CD8-positive, alpha-beta memory T cell (primary cell): Measurements from ENCODE around the gene AMHR2. TPM values are rescaled to one million over a fixed set of nuclear protein-coding genes. Genes with fewer than 3 reads are reported as not detected.

Source experiments
- CTCF ChIA-PET: fragments of 350-600 bp; sonication (Branson Sonifier 250); formaldehyde crosslinking; loops from one replicate; lab custom pipeline; 2021; ENCODE audit warnings: antibody characterized with exemption; lab: Charles Lee
- POLR2A ChIA-PET: fragments of 350-600 bp; sonication (Branson Sonifier 250); formaldehyde crosslinking; loops from one replicate; lab custom pipeline; 2021; ENCODE audit warnings: antibody characterized with exemption; lab: Charles Lee
- DNase-seq, 5 donors: peaks; one replicate each; pipeline versions ENCODE4 v3.0.0 to v3.0.0-alpha.2; 2020 to 2022; ENCODE audit warnings: mixed read lengths in 1 of 5
- H3K27ac ChIP-seq: one replicate; pipeline ENCODE4 v1.7.0; 2013; ENCODE audit warnings: low read depth, mild to moderate bottlenecking, low read length, moderate library complexity
- H3K27me3 ChIP-seq: 2 replicates; pipeline ENCODE4 v1.7.0; 2013; ENCODE audit warnings: low read length, mild to moderate bottlenecking; ENCODE audit not compliant: insufficient read depth, poor library complexity, severe bottlenecking
- H3K36me3 ChIP-seq: 2 replicates; pipeline ENCODE4 v1.7.0; 2013; ENCODE audit warnings: mild to moderate bottlenecking, low read length, moderate library complexity; ENCODE audit not compliant: insufficient read depth
- H3K4me1 ChIP-seq: 2 replicates; pipeline ENCODE4 v1.7.0; 2013; ENCODE audit warnings: mild to moderate bottlenecking, low read length, moderate library complexity; ENCODE audit not compliant: insufficient read depth
- H3K4me3 ChIP-seq: 2 replicates; pipeline ENCODE4 v1.7.0; 2013; ENCODE audit warnings: mild to moderate bottlenecking, low read length
- H3K9me3 ChIP-seq: 2 replicates; pipeline ENCODE4 v1.7.0; 2013; ENCODE audit warnings: mild to moderate bottlenecking, low read length
- H3K27ac Mint-ChIP-seq, 8 donors: one replicate each; pipeline ENCODE4 v1.8.0; 2020 to 2021; ENCODE audit warnings: mixed read lengths in 8 of 8, mild to moderate bottlenecking in 6 of 8, inconsistent platforms in 3 of 8, moderate library complexity in 3 of 8
- H3K27me3 Mint-ChIP-seq, 2 donors: one replicate each; pipeline ENCODE4 v1.8.0; 2020 to 2021; ENCODE audit warnings: mixed read lengths in 2 of 2, mild to moderate bottlenecking in 1 of 2, moderate library complexity in 1 of 2
- H3K36me3 Mint-ChIP-seq, 3 donors: one replicate each; pipeline ENCODE4 v1.8.0; 2020 to 2021; ENCODE audit warnings: mixed read lengths in 3 of 3, inconsistent platforms in 1 of 3, mild to moderate bottlenecking in 1 of 3
- H3K4me1 Mint-ChIP-seq, 3 donors: one replicate each; pipeline ENCODE4 v1.8.0; 2020 to 2021; ENCODE audit warnings: mixed read lengths in 3 of 3, inconsistent platforms in 1 of 3, mild to moderate bottlenecking in 1 of 3
- H3K4me3 Mint-ChIP-seq, 7 donors: one replicate each; pipeline ENCODE4 v1.8.0; 2020 to 2021; ENCODE audit warnings: mixed read lengths in 7 of 7, mild to moderate bottlenecking in 6 of 7, moderate library complexity in 4 of 7, inconsistent platforms in 2 of 7
- H3K9me3 Mint-ChIP-seq, 5 donors: one replicate each; pipeline ENCODE4 v1.8.0; 2020 to 2022; ENCODE audit warnings: mixed read lengths in 5 of 5, mild to moderate bottlenecking in 3 of 5, moderate library complexity in 2 of 5, inconsistent platforms in 1 of 5
- polyA plus RNA-seq: library from polyadenylated mRNA; unstranded; fragments of 300-500 nt; fragmentation: Illumina TruSeq; gene quantifications from one replicate; pipeline ENCODE4 v1.2.3, GENCODE V29; 2021
- total RNA-seq, 2 experiments: library from RNA; stranded (reverse); gene quantifications; one replicate each; pipeline ENCODE4 v1.2.3, GENCODE V29; 2021

Gene AMHR2
- total and polyA plus RNA-seq, 3 experiments from 2014 or later, result not detected

GRCh38 chr12:53454707-53455106 is 31.1 kb downstream of the AMHR2 start:
- Mint-ChIP-seq H3K36me3 (peaks cover 4 to 68% (median 18%) of the 10 kb centered on the region in 3 donors), H3K9me3 (peaks cover 0 to 2% (median 0%) of the 10 kb centered on the region in 5 donors), H3K27ac (peak overlapping the region in 3 of 8 donors; percentile 23 to 66 (median 35)), H3K27me3 (peaks cover 0 to 2% of the 10 kb centered on the region in 2 donors), H3K4me3 (peak overlapping the region in 6 of 7 donors; percentile 13 to 100 (median 79)), H3K4me1 (peaks cover 35 to 46% (median 45%) of the 10 kb centered on the region in 3 donors)
- Histone ChIP-seq H3K27ac (no peak overlapping the region), H3K9me3 (no peaks in the 10 kb centered on the region), H3K4me1 (peaks cover 24% of the 10 kb centered on the region), H3K27me3 (no peaks in the 10 kb centered on the region), H3K36me3 (peaks cover 41% of the 10 kb centered on the region), H3K4me3 (no peak overlapping the region)
- POLR2A ChIA-PET, result interaction anchor here (1.1 to 1.9 kb wide), 5 partner anchors 12 to 46 kb away, joined by 3 to 13 read pairs (median 4); partner anchors contain the start of gene TARBP2
- CTCF ChIA-PET, result interaction anchor here (0.9 to 1.4 kb wide), 4 partner anchors 19 to 133 kb away, joined by 3 to 6 read pairs (median 4); partner anchors contain the start of gene AAAS
- no peak for DNase-seq

- Mint-ChIP-seq H3K27ac (peak overlapping the region in 2 of 8 donors; percentile 35 to 63), H3K4me1 (peaks cover 45 to 54% (median 52%) of the 10 kb centered on the region in 3 donors)
These were observed 33.2 kb downstream of the AMHR2 start for GRCh38 chr12:53456654-53457366.

DNA sequence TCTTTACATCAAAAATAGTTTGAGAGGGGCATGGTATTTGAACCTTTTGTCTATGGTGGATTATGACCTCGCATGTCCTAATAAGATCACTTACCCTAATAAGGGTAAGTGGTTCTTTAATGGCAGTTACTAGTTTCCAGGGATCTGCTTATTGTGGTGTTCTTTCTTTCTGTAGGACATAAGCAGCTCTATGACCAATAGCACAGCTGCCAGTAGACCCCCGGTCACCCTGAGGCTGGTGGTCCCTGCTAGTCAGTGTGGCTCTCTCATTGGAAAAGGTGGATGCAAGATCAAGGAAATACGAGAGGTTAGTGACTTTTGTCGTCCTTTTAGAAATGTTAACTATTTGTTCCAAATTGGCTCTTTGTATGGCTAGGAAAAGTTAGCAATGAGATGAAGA is 35.4 kb downstream of the AMHR2 start:
- Histone ChIP-seq H3K4me3 (no peak overlapping the region), H3K36me3 (peaks cover 83% of the 10 kb centered on the region), H3K27me3 (no peaks in the 10 kb centered on the region), H3K9me3 (no peaks in the 10 kb centered on the region), H3K4me1 (peaks cover 26% of the 10 kb centered on the region), H3K27ac (no peak overlapping the region)
- POLR2A ChIA-PET, result interaction anchor here (0.5 kb wide), 1 partner anchor 279 kb away, joined by 3 read pairs; the partner anchor contains the start of gene ZNF740
- Mint-ChIP-seq H3K27ac (peak overlapping the region in 2 of 8 donors; percentile 52 to 70), H3K36me3 (peaks cover 23 to 93% (median 43%) of the 10 kb centered on the region in 3 donors), H3K9me3 (no peaks in the 10 kb centered on the region), H3K4me3 (peak overlapping the region in 1 of 7 donors; percentile 63), H3K4me1 (peaks cover 39 to 53% (median 41%) of the 10 kb centered on the region in 3 donors), H3K27me3 (no peaks in the 10 kb centered on the region)
- DNase-seq, result no peak
- CTCF ChIA-PET, result interaction anchor here (1.4 to 1.6 kb wide), 2 partner anchors 10 to 22 kb away, joined by 3 to 4 read pairs; no protein-coding TSS in a partner anchor

More at GRCh38 chr12:53456654-53457366, 33.2 kb downstream of the AMHR2 start:
- Histone ChIP-seq H3K27me3 (no peaks in the 10 kb centered on the region), H3K27ac (no peak overlapping the region), H3K36me3 (peaks cover 62% of the 10 kb centered on the region), H3K9me3 (no peaks in the 10 kb centered on the region), H3K4me1 (peaks cover 32% of the 10 kb centered on the region), H3K4me3 (no peak overlapping the region)
- Mint-ChIP-seq H3K36me3 (peaks cover 19 to 86% (median 33%) of the 10 kb centered on the region in 3 donors), H3K27me3 (peaks cover 0 to 2% of the 10 kb centered on the region in 2 donors), H3K4me3 (peak overlapping the region in 1 of 7 donors; percentile 26), H3K9me3 (peaks cover 0 to 2% (median 0%) of the 10 kb centered on the region in 5 donors)
- DNase-seq, result no peak
- POLR2A ChIA-PET, result interaction anchor here (1.4 kb wide), 1 partner anchor 15 kb away, joined by 3 read pairs; the partner anchor contains the start of gene PRR13
- CTCF ChIA-PET, result interaction anchor here (1.2 kb wide), 1 partner anchor 52 kb away, joined by 4 read pairs; no protein-coding TSS in a partner anchor

- H3K36me3 ChIP-seq, result peaks cover 82% of the 10 kb centered on the region
- peaks cover 32 to 46% (median 34%) of the 10 kb centered on the region in 3 donors for H3K4me1 Mint-ChIP-seq
- H3K27me3 ChIP-seq, result no peaks in the 10 kb centered on the region
- no peak for DNase-seq
- ChIA-PET POLR2A (no interaction called here), CTCF (interaction anchor here (0.6 kb wide), 1 partner anchor 32 kb away, joined by 3 read pairs; no protein-coding TSS in a partner anchor)
- H3K27me3 Mint-ChIP-seq, result no peaks in the 10 kb centered on the region
- peak overlapping the region in 2 of 8 donors; percentile 47 to 78 for H3K27ac Mint-ChIP-seq
- H3K4me3 ChIP-seq, result no peak overlapping the region
- H3K27ac ChIP-seq, result no peak overlapping the region
- H3K36me3 Mint-ChIP-seq, result peaks cover 23 to 92% (median 37%) of the 10 kb centered on the region in 3 donors
- H3K9me3 Mint-ChIP-seq, result no peaks in the 10 kb centered on the region
- H3K9me3 ChIP-seq, result no peaks in the 10 kb centered on the region
- no peak overlapping the region for H3K4me3 Mint-ChIP-seq
- peaks cover 23% of the 10 kb centered on the region for H3K4me1 ChIP-seq
These were observed 37.4 kb downstream of the AMHR2 start for GRCh38 chr12:53461059-53461458.

GRCh38 chr12:53461591-53461990 is 37.9 kb downstream of the AMHR2 start:
- no peak for DNase-seq
- ChIA-PET POLR2A (no interaction called here), CTCF (interaction anchor here (0.9 to 1.3 kb wide), 2 partner anchors 12 to 30 kb away, joined by 3 to 4 read pairs; no protein-coding TSS in a partner anchor)
- peak overlapping the region in 1 of 8 donors; percentile 58 for H3K27ac Mint-ChIP-seq
- H3K4me3 ChIP-seq, result no peak overlapping the region
- H3K27ac ChIP-seq, result no peak overlapping the region
- H3K4me3 Mint-ChIP-seq, result no peak overlapping the region
- no peaks in the 10 kb centered on the region for H3K9me3 Mint-ChIP-seq
- peaks cover 34 to 49% (median 37%) of the 10 kb centered on the region in 3 donors for H3K4me1 Mint-ChIP-seq
- H3K36me3 Mint-ChIP-seq, result peaks cover 25 to 92% (median 39%) of the 10 kb centered on the region in 3 donors
- peaks cover 82% of the 10 kb centered on the region for H3K36me3 ChIP-seq
- H3K9me3 ChIP-seq, result no peaks in the 10 kb centered on the region
- H3K27me3 Mint-ChIP-seq, result no peaks in the 10 kb centered on the region
- no peaks in the 10 kb centered on the region for H3K27me3 ChIP-seq
- H3K4me1 ChIP-seq, result peaks cover 23% of the 10 kb centered on the region

DNA sequence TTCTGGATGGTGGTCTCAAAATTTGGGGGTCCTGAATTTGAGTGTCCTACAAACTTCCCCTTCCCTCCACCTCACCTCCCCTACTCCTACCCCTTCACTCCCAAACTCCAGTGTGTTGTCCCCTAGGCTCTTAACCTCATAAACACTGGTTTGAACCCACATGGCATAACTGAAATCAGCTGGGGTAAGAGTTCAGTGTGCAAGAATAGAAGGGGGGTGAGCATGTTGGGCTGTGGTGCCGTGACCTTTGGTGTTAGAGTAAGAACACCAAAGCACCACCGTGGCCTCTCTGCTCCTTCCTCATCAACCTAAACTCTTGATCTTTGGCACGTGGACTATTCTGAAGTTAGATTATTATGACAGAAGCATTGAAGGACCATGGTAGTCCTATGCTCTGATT is 39.3 kb downstream of the AMHR2 start:
- peak overlapping the region in 1 of 8 donors; percentile 64 for H3K27ac Mint-ChIP-seq
- Histone ChIP-seq H3K9me3 (no peaks in the 10 kb centered on the region), H3K4me1 (peaks cover 23% of the 10 kb centered on the region), H3K36me3 (peaks cover 90% of the 10 kb centered on the region), H3K27me3 (no peaks in the 10 kb centered on the region), H3K4me3 (no peak overlapping the region), H3K27ac (peak overlapping the region; percentile 18)
- H3K9me3 Mint-ChIP-seq, result no peaks in the 10 kb centered on the region
- ChIA-PET POLR2A (interaction anchor here (0.6 kb wide), 1 partner anchor 9 kb away, joined by 6 read pairs; no protein-coding TSS in a partner anchor), CTCF (interaction anchor here (1.3 kb wide), 1 partner anchor 10 kb away, joined by 3 read pairs; no protein-coding TSS in a partner anchor)
- peaks cover 34 to 54% (median 50%) of the 10 kb centered on the region in 3 donors for H3K4me1 Mint-ChIP-seq
- H3K27me3 Mint-ChIP-seq, result peaks cover 0 to 3% of the 10 kb centered on the region in 2 donors
- H3K36me3 Mint-ChIP-seq, result peaks cover 31 to 97% (median 51%) of the 10 kb centered on the region in 3 donors
- DNase-seq, result no peak
- no peak overlapping the region for H3K4me3 Mint-ChIP-seq

GRCh38 chr12:53463802-53464560 is 40.3 kb downstream of the AMHR2 start:
- peak overlapping the region in 2 of 8 donors; percentile 20 to 37 for H3K27ac Mint-ChIP-seq
- Histone ChIP-seq H3K36me3 (peaks cover 95% of the 10 kb centered on the region), H3K27ac (no peak overlapping the region), H3K4me3 (no peak overlapping the region), H3K9me3 (no peaks in the 10 kb centered on the region), H3K4me1 (peaks cover 23% of the 10 kb centered on the region), H3K27me3 (no peaks in the 10 kb centered on the region)
- CTCF ChIA-PET, result interaction anchor here (1.4 to 1.7 kb wide), 2 partner anchors 9 to 45 kb away, joined by 4 to 7 read pairs; no protein-coding TSS in a partner anchor
- H3K4me3 Mint-ChIP-seq, result peak overlapping the region in 1 of 7 donors; percentile 9
- H3K4me1 Mint-ChIP-seq, result peaks cover 34 to 54% (median 49%) of the 10 kb centered on the region in 3 donors
- no peak for DNase-seq
- no peaks in the 10 kb centered on the region for H3K9me3 Mint-ChIP-seq
- H3K27me3 Mint-ChIP-seq, result peaks cover 0 to 3% of the 10 kb centered on the region in 2 donors
- H3K36me3 Mint-ChIP-seq, result peaks cover 31 to 96% (median 56%) of the 10 kb centered on the region in 3 donors
- POLR2A ChIA-PET, result interaction anchor here (0.5 to 0.8 kb wide), 3 partner anchors 13 to 38 kb away, joined by 3 read pairs; no protein-coding TSS in a partner anchor
